DMS 273 treated with DMSO at 0.1 percent for 48 hours (cell line): ENCODE measurements around the gene SETD5.

Source experiments
- DNase-seq: peaks from one replicate; lab custom pipeline; 2025; lab: John Stamatoyannopoulos, UW

The SETD5 gene, protein sequence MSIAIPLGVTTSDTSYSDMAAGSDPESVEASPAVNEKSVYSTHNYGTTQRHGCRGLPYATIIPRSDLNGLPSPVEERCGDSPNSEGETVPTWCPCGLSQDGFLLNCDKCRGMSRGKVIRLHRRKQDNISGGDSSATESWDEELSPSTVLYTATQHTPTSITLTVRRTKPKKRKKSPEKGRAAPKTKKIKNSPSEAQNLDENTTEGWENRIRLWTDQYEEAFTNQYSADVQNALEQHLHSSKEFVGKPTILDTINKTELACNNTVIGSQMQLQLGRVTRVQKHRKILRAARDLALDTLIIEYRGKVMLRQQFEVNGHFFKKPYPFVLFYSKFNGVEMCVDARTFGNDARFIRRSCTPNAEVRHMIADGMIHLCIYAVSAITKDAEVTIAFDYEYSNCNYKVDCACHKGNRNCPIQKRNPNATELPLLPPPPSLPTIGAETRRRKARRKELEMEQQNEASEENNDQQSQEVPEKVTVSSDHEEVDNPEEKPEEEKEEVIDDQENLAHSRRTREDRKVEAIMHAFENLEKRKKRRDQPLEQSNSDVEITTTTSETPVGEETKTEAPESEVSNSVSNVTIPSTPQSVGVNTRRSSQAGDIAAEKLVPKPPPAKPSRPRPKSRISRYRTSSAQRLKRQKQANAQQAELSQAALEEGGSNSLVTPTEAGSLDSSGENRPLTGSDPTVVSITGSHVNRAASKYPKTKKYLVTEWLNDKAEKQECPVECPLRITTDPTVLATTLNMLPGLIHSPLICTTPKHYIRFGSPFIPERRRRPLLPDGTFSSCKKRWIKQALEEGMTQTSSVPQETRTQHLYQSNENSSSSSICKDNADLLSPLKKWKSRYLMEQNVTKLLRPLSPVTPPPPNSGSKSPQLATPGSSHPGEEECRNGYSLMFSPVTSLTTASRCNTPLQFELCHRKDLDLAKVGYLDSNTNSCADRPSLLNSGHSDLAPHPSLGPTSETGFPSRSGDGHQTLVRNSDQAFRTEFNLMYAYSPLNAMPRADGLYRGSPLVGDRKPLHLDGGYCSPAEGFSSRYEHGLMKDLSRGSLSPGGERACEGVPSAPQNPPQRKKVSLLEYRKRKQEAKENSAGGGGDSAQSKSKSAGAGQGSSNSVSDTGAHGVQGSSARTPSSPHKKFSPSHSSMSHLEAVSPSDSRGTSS (N-terminal part only)

DNA sequence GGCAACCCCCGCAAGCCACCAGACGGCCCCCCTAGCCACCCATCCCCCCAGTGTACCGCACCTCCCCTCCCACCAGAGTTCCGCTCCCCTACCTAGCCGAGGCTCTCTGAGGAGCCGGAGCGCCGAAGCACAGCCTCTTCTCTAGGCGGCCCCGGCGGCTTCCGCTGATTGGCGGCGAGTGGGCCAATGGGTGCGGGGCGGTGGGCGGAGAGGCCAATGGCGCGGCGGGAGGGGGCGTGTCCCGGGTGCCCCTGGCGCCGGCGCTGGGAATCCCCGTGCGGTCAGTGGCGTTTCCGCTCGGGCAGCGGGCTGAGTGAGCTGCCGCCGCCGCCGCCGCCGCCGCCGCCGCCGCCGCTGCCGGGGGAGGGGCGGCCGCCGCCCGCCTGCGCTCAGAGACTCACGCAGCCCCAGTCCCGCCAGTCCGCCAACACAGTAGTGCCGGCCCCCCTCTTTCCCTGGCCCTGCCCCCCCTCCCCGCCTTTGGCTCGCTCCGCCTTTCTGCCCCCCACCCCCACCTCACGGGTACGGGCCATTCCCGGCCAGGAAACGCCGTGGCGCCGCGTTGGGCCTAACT lies at the start of gene SETD5:
Gene SETD5, plus strand, starts transcription at position 284 of the 574 bp plus-strand sequence. CDS start 31,324 bp downstream, outside the sequence.
- peak; percentile 73 for DNase-seq

GRCh38 chr3:9347887-9348286 lies 49.5 kb upstream of the SETD5 start:
- no peak for DNase-seq

DNA sequence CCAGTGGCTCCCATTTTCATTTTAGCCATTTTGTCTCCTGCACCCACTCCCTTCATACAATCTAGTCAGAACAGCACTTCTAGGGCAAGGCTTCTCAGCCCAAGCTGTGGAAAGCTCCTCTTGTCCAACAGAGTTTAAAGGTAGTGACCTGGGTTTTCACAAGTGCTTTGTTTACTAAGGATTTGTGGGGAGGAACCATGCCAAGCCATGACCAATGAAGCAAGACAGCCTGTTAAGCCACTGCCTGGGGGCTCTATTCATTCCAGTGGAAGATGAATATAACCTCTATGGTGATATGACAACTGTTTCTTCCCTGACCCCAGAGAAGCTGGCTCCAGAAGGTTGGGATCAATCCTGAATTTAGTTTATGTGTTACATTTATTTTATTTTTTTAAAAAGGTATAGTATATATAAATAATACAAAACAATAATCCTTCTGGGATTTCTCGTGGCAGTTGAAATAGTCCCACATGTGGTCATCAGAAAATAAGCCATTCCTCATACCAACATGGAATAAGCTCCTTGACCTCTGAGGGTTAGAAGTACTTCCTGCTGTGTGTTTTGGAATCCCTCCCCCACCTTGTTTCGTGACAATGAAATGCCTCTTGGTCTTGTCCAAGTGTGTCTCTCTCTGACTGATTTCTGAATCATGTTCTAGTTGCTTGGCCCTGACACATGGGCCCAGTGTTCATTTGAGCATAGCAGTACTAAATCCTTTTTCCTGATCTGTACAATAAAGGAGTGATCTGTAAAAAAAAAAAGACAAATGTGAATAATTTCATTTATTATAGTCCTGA lies 47.9 kb upstream of the SETD5 start:
- DNase-seq, result no peak

GRCh38 chr3:9351709-9352126 lies 45.7 kb upstream of the SETD5 start:
- DNase-seq, result no peak

DNA sequence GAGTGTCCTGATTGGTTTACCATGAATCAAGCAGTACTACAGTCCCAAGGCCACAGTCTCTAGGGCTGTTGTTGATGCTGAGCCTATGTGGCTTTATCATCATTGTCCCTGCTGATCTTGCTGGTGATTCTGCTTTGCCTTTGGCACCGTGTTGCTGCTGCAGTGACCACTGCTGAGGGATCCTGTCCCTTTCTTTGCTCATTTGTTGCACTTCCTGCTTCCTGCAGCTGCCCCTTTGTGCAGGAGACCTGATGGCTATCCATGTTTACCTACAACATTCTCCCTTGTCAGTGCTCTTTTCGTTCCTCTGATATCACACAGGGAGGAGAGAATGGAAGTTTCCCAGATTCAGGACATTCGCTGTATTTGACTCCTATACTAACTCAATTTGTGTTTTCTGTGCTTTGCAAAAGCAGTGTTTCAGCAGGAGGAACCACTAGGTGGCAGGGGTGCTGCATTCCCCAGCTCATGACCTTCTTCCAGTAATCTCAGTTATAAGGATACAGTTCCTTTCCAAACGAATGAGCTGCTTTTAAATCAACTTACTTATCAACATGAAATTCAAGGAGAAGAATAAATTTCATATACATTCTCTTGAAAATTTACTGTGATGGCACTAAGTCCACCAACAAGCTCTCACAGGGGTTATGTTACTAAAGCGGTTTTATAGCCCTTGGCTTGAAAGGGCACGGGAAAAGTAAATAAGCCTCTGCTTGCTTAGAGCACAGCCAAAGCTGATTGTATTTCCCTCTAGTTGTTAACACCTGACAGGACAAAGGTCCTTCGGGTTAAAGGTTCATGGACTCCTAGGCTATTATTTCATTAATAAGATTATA lies 44.3 kb upstream of the SETD5 start:
- peak; percentile 5 for DNase-seq

GRCh38 chr3:9361691-9362388 lies 35.6 kb upstream of the SETD5 start:
- DNase-seq, result no peak

- DNase-seq, result peak; percentile 68
Observed at GRCh38 chr3:9362731-9363530, 34.5 kb upstream of the SETD5 start, which contains the start of gene THUMPD3. TSS of gene THUMPD3 (plus strand) at chr3:9363054. CDS start at chr3:9365069, 2,015 bp downstream.

DNA sequence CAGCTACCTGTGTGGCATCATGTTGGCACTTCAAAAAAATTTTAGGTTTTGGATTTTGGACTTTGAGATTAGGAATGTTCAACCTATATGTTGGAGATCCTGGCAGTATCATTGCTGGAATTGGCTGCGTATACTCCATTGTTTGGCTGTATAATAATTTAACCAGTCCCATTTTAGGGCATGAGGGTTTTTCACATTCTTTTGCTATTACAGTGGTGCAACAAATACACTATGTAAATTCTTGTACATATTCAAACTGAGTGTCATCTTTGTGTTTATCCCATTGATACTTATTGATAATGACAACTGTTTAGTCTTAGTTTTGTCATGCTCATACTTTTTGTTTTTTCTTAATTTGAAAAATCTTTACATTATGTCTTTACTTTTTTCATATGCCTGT lies 27.9 kb upstream of the SETD5 start:
- DNase-seq, result no peak

- no peak for DNase-seq
Observed at GRCh38 chr3:9373465-9373864, 23.9 kb upstream of the SETD5 start.

DNA sequence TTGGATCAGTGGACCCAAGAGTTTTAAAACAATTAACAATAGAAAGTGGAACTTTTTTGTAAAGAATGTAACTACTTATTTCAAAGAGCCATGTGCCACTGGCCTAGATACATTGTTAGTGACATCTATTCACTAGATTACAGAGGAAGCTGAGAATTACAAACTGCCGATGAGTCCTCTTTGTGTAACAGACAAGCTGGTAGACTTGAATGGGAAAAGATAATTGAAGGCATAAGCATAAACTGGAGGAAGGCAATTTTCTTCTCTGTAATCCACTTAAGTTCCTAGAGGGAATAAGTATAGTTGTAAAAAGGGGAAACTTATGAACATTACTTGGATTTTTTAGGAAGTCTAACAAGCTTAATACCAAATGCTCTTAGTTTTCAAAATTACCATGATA lies 19.4 kb upstream of the SETD5 start:
- DNase-seq, result no peak

- DNase-seq, result no peak
Observed at GRCh38 chr3:9379327-9379726, 18.1 kb upstream of the SETD5 start.

- DNase-seq, result no peak
Observed at GRCh38 chr3:9380014-9380413, 17.4 kb upstream of the SETD5 start.

DNA sequence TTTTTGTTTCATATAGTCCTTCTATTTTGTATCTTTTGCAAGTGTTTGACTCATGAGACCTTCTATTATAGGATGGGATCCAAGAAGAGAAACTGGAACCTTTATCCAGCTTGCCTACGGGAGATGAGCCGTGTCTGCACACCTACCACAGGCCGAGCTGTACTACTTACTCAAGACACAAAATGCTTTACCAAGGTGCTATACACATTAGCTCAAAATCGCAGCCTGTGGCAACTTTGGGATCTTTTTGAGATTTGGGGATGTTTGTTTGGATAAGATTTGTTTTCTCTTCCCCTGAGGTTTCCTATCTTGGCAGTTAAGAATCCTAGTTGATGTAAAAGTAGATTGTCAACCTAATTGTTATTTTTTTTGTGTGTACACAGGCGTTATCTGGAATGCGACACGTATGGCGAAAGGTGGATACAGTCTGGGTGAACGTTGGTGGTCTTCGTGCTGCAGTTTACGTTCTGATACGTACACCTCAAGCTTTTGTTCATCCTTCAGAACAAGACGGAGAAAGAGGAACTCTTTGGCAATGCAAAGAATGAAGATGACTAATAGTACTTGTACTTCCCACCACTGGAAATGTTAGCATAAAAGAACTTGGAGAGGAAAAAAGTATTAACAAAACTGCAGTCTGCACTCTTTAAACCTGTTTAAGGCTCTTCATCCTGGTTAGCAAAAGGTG lies 13.1 kb upstream of the SETD5 start:
- DNase-seq, result no peak

- no peak for DNase-seq
Observed at GRCh38 chr3:9385187-9386077, 12.0 kb upstream of the SETD5 start.

GRCh38 chr3:9386078-9386459 lies 11.3 kb upstream of the SETD5 start:
- DNase-seq, result no peak

DNA sequence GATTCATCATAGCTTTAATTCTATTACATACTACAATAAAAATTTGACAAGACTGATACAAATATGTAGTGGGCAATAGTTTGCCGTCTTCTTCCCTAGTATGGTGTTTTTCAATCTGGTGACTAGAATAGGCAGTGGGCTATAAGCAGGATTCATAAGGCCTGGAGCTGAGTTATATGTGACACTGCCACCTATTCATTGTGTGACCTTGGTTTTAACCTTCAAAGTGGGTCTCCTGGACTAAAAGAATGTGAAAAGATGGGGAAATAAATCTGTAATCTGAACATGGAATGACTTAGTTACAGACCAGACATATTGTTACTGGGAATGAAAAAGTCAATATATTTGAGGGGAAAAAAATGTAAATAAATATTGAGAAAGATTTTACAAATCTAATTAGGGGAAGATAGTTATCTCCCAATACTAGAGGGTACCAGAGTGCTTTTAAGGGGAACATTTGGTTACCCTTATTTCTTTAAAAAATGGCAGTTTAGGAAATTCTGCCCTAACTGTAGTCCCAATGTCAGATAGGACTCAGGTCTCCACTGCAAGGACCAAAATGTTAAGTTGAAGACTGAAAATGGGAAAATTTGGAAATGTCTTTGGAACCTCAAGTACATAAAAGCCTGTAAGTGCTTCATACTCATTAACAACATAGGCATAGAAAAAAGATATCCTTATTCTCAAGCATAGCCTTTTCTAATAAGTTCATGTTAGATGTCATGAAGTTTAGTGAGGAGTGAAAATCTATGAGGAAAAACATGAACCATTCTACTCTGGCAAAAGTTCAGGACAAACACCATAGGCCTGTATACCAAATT lies 10.7 kb upstream of the SETD5 start:
- no peak for DNase-seq
